Ecto neural progenitor cell (in vitro differentiated cells): ENCODE results near the gene C9orf72.
"Not testable (repeated sequence)": the region's sequence is repeated elsewhere in the genome, so short reads cannot be mapped to it uniquely, and the experiment has no call there.

ENCODE experiments used
- DNase-seq: peaks from one replicate; pipeline ENCODE4 v3.0.0-alpha.2; 2018; ENCODE audit warnings: low spot score

The C9orf72 gene, protein sequence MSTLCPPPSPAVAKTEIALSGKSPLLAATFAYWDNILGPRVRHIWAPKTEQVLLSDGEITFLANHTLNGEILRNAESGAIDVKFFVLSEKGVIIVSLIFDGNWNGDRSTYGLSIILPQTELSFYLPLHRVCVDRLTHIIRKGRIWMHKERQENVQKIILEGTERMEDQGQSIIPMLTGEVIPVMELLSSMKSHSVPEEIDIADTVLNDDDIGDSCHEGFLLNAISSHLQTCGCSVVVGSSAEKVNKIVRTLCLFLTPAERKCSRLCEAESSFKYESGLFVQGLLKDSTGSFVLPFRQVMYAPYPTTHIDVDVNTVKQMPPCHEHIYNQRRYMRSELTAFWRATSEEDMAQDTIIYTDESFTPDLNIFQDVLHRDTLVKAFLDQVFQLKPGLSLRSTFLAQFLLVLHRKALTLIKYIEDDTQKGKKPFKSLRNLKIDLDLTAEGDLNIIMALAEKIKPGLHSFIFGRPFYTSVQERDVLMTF

DNA sequence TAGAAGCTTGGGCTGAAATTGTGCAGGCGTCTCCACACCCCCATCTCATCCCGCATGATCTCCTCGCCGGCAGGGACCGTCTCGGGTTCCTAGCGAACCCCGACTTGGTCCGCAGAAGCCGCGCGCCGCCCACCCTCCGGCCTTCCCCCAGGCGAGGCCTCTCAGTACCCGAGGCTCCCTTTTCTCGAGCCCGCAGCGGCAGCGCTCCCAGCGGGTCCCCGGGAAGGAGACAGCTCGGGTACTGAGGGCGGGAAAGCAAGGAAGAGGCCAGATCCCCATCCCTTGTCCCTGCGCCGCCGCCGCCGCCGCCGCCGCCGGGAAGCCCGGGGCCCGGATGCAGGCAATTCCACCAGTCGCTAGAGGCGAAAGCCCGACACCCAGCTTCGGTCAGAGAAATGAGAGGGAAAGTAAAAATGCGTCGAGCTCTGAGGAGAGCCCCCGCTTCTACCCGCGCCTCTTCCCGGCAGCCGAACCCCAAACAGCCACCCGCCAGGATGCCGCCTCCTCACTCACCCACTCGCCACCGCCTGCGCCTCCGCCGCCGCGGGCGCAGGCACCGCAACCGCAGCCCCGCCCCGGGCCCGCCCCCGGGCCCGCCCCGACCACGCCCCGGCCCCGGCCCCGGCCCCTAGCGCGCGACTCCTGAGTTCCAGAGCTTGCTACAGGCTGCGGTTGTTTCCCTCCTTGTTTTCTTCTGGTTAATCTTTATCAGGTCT lies at the start of gene C9orf72:
TSS of gene C9orf72 (minus strand) at position 564 of the 716 bp plus-strand sequence. CDS start 6,361 bp downstream, outside the sequence.
- DNase-seq, result peak; percentile 92

DNA sequence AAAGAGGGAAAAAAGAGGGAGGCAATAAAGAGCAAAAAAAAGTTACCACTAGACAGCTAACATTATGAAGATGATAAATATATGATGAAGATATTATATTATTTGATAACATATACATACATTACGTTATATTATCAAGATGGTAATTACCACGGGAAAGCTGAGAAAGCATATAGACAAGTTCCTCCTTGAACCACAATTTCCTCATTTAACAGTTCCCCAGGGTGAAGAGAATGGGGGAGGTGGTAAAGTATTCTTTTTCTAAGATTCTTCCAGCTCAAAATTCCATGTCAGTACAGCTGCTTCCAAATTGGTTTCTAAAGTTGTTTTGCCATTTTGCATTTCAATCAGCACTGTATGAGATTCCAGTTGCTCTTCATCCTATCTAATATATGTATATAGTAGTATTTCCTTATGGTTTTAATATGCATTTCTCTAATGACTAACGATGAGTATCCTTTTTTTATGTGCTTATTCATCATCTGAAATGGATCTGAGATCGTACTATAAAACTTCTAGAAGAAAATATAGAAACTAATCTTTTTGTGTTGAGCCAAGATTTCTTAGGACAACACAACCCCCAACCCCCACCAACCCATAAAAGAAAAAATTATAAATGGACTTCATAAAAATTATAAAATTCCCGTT lies 49.5 kb upstream of the C9orf72 start:
- no peak for DNase-seq

DNA sequence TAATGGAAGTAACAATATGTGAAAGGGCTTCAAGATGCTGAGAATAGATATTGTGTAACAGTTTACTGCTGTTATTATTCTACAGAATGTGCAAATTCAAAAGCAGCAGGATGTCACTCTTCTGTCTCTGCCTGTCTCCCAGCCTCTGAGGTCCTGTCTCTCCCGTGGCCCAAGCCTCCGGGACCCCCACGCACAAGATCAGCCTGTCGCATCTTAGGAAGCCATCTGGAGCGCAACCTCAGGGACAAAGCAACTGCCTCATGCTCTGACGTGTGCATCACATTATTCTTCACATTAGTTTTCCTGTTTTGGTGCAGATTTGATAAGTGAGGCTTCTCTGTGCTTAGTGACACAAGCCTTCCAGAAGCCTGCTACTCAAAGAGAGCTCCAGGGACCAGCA lies 46.5 kb upstream of the C9orf72 start:
- DNase-seq, result no peak

DNA sequence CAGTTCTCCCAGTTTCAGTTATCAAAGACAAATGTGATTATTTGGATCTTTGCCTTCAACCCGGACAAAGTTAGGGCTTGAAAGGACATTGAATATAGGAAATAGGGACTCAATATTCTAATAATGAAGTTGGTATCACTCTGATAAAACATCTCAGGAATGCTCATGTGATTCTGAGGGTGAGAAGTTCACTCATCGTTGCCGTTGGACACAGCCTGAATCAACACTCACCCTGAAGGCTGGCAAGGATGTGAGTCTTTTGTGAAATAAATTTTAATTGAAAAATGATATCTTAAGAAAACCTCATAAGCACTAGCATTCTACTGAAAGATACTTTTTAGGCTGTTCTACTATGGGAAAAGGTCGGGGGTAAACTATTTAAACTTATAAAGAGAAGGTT lies 44.8 kb upstream of the C9orf72 start:
- no peak for DNase-seq

DNA sequence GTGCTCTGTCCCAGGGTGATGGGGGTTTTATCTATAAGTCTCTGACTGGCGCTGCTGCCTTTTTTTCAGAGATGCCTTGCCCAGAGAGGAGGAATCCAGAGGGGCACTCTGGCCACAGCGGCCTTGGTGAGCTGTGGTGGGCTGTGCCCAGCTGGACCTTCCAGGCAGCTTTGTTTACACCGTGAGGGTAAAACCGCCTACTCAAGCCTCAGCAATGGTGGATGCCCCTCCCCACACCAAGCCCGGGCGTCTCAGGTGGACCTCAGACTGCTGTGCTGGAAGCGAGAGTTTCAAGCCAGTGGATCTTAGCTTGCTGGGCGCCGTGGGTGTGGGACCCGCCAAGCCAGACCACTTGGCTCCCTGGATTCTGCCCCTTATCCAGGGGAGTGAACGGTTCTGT lies 41.3 kb upstream of the C9orf72 start:
- DNase-seq, result no peak

DNA sequence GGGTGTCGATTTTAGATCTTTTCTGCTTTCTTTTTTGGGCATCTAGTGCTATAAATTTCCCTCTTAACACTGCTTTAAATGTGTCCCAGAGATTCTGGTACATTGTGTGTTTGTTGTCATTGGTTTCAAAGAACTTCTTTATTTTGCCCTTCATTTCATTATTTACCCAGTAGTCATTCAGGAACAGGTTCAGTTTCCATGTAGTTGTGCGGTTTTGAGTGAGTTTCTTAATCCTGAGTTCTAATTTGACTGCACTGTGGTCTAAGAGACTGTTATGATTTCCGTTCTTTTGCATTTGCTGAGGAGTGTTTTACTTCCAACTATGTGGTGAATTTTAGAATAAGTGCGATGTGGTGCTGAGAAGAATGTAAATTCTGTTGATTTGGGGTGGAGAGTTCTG lies 38.8 kb upstream of the C9orf72 start:
- not testable (repeated sequence) for DNase-seq

DNA sequence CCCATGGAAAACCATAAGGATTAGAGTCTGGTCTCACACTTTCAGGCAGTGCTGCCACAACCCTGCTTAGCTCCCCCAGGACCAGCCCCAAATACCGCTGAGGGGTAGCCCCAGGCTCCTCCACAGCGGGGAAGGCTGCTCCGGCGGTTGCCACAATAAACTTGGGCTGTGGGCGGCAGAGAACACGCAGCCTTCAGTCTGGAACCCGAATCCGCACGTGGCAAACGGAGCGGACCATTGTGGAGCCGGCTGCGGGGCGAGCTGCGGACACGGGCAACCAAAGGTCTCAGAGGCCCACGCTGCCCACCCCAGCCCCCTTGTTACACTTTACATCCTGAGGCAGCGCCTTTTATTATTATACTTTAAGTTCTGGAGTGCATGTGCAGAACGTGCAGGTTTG lies 37.3 kb upstream of the C9orf72 start:
- no peak for DNase-seq

DNA sequence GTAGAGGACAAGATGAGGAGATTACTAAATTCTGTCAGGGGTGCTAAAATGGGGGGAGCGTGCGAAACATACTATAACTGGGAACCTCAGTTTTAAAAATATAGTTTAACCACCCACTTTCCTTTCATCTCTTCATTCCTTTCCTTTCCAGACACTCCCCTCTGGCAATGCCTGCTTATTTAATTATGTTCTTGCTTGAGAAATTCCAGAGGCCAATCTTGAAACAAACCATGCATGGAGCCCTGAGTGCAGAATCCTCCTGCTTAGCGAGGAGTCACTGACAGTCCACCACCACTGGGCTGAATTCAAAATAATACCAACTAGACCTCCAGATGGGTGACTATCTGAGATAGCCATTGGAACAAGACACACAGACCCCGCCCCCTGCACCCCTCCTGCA lies 29.7 kb upstream of the C9orf72 start:
- no peak for DNase-seq

DNA sequence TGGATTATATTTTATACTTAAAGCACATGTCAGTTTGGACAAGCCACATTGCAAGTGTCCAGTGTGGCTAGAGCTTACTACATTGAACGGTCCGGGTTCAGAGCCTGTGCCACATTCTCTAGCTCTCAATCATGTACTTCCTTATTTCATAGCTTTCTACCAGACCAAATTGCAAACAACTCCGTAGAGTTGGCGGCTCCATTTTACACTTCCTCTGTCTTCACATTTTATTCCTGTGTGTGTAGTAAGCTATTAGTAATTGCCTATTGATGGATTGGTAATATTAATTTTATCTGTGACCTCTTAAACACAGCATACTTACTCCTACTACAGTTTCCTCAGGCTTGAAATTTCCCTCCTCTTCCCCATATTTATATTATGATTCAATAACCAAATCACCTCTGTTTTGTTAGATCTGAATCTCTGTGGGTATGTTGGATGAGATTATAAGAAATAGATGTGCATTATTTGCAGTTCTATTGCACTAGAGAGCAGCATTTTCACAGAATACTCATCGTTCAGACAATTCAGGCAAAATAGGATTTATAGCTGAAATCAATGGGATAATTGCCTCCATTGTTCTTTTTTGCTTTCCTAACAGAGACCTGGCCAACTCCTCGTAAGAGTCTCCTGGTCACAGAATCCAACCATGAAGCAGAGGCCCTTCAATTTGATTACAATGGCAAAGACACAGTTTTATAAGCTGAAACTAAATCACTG lies 29.0 kb upstream of the C9orf72 start:
- DNase-seq, result no peak

DNA sequence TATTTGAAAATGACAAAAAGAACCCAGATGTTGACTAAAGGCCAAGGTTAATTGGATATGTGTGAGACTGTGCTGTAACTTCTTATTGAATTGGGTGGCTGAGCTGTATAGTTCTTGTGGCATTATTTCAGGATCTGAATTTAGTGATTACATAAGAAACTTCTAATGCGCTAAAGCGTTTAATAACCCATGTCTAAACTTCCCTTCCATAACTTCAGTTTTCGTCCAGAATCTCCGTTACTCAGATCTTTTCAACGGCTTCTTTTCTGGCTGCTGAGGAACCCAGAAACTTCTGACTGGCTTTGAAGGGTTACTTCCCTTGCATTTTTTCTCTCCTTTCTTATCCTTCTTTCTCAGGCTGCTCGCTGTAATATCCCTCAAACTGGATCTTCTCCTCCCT lies 28.1 kb upstream of the C9orf72 start:
- DNase-seq, result no peak

DNA sequence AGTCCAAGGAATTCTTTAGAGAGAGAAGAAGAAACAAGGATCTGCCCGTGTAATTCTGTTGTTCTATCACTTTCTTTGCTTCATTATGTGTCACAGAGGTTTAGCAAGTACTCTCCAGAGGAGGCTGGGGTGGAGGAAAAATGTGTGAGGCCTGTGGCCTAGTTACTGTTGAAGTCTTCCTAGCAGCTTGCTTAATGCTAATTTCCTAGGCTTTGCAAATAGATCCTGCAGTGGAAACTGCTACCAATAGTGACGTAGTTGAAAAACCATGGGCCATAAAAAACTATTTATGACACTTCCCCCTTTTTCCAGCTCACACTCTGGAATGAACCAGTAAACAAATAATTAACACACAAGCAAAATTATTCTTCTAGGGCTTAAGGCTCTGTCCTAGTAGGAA lies 27.0 kb upstream of the C9orf72 start:
- DNase-seq, result no peak

DNA sequence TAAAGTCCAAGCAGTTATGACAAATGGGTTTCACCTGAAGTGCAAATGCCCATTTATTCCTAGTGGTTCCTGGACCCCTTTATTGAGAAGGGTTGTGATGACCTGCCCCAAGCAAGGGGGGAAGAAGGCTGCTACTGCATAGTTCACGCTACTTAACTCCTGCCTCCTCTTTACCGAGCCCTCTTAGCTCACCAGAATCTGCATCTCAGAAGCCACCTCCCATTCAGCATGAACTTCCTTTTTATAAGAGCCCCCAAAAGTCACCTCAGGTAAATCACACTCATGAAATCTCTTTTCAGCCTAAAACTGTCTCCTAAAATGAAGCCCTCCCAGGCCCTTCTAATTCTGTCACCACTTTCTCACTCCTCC lies 26.6 kb upstream of the C9orf72 start:
- no peak for DNase-seq

DNA sequence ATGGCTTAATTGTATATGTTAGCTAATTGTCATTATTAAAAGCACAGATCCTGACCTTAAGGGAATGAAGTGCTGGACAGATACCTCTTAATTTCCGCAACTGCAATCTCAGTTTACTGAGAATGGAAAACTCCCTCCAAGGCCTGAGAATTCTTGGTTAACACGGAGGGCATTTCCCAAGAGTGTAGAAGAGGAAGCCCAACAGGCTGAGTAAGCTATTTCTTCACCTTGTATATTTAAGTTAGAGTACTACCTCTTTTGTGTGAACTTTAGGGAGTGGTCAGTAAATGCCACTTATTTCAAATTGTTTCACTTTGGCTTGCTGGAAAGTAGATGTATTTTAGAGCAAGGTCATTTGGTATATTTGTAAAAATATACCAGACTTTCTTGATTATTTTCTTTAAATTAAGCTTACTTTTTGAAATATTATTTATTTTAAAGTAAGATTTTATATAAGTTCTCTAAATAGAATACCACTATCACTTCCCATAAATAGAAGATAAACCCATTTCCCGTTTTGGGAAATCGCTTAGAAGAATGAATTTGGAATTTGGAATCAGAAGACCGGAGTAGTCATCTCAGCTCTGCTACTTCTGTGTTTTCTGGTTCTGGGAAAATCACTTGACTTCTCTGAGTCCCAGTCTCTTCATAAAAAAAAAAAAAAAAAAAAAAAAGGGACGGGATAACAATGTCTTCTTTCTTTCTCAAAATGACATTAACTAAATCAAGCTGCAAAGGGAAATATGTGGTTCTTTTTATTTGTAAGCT lies 26.0 kb upstream of the C9orf72 start:
- no peak for DNase-seq

DNA sequence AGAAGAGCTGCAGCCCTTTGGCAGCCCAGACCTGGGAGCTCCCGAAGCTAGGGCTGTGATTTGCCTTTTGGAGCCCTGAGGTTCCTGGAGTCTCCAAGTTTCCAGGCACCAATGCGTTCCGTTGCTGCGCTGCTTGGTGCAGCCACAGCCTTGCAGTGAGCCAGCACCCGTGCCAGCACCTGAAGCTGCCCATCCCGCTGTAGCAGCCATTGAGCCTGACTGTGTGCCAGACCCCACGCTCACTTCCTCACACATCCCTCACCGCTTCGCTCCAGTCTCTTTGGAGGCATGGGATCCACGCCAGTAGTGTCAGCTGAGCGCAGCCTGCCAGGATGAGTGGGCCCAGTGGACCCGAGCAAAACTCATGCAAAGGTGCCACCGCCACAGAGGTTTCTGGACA lies 22.5 kb upstream of the C9orf72 start:
- no peak for DNase-seq

DNA sequence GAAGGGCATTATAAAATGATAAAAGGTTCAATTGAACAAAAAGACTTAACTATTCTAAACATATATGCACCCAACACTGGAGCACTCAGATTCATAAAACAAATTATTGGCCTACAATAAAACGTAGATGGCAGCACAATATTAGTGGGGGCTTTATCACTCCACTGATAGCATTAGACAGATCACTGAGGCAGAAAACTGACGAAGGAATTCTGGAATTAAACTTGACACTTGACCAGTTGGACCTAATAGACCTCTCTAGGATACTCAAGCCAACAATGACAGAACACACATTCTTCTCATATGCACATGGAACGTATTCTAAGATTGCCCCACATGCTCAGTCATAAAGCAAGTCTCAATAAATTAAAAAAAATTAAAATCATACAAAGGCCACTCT lies 18.4 kb upstream of the C9orf72 start:
- no peak for DNase-seq

DNA sequence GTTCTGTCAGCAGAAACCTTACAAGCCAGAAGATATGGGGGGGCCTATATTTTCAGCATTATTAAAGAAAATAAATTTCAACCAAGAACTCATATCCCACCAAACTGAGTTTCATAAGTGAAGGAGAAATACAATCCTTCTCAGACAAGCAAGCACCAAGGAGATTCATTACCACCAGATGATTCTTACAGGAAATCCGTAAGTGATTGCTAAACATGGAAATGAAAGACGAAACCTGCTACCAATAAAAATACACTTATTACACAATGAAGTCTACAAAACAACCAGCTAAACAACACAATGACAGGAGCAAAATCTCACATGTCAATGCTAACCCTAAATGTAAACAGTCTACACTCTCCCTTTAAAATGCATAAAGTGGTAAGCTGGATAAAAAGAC lies 17.8 kb upstream of the C9orf72 start:
- no peak for DNase-seq

DNA sequence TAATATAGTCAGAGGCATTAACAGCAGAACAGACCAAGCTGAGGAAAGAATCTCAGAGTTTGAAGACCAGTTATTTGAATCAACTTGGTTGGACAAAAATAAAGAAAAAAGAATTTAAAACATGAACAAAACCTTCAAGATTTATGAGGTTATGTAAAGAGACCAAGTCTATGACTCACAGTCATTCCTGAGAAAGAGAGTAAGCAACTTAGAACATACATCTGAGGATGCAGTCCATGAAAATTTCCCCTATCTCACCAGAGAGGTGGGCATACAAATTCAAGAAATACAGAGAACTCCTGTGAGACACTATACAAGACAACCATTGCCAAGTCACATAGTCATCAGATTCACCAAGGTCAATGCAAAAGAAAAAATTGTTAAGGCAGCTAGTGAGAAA lies 17.4 kb upstream of the C9orf72 start:
- no peak for DNase-seq

DNA sequence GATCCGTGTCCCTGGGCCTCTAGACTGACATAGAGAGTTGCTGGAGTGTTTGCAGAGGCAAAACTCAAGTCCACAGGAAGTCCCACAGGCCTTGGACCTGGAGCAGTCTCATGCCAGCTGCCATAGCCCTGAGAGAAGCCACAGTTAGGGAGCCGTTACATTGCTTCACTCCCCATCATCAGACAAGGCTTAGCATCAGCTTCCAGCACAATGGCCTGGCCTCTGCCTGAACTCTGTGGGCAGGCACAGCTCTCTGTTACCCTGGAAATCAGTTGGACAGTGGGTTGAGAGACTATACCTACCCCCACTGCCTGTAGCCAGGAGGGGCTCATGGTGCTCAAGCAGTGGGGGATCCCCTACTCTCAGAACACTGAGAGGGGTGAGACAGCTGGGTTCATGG lies 16.2 kb upstream of the C9orf72 start:
- DNase-seq, result no peak

DNA sequence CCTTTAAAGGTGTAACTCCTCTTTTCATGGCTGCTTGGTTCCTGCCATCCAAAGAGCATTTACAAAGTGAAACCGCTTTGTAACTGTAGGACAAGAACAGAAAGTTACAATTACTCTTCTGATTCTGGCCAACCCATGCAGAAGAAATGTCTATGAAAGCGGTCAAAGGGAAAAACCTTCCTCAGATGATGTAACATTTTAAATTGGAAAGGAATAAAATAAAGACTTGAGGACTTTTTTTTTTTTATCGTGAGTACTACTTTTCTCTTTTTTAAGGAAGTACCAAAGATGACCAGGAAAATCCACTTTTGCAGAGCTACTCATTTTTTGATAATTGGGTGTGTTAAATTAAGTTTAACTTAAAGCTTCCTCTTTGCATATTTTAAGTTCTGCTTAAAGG lies 13.0 kb upstream of the C9orf72 start:
- no peak for DNase-seq

DNA sequence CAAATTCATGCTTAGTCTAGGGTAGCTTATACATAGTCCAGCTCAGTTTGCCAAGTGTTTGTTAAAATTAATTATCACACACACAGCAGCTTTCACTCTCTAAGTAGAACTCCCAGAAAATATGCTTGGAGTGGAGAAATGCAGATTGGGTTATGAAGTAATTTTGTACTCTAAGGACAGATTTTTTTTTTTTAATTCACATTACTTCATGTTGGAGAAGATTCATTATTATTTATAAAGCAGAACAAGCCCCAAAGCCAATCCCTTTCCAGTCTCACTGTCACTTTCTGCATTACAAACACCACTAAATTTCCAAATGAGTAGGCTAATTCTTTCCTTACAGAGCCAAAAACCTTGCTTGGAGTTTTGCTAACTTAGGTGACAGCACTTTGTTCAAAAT lies 11.7 kb upstream of the C9orf72 start:
- no peak for DNase-seq

DNA sequence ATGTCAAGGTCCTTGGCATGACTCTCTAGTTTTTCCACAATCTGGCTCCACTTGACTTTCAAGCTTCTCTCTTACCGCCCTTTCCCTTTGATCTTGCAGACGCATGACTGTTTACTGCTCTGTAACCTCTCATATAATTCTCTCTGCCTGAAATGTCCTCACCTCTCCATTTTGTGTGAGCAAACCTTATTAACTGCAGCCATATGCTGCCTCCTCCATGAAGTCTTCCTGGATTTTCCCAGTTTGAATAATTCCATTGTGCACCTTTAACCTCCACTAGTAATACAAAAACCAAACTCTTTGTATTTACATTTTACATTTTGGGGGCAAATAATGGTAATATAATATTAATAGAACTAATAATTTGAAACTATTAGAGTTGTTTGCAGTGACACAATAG lies 9.5 kb upstream of the C9orf72 start:
- DNase-seq, result no peak

DNA sequence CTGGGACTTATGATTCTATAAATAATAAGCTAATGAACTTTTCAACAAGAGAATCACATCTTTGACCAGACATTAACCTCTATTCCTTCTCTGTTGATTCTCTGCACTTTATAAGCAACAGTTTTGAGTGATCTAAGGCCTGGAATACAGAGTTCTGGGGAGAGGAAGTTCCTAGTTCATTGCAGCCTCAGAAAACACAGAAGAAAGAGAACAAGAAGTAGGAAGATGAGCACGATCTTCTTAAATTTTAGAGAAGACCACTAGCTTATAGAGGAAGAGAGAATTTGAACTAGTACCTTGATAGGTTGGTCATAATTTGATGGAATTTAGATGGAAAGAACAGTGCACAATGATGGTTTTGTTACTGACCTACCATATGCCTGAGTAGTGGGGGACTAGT lies 8.5 kb upstream of the C9orf72 start:
- DNase-seq, result no peak
